NCI-H460 (cell line): ENCODE data around the gene GALNT1. TPM values are rescaled to one million over a fixed set of nuclear protein-coding genes. Genes with fewer than 3 reads are reported as not detected.

Experiments
- DNase-seq: peaks from one replicate; pipeline ENCODE4 v3.0.0-alpha.2; 2016; ENCODE audit warnings: low read depth; ENCODE audit errors: extremely low read depth
- total RNA-seq: library from RNA; depleted of rRNA; stranded (reverse); fragments of >200 nt; shearing (Covaris generic); gene quantifications from 2 replicates; pipeline ENCODE4 v1.2.3, GENCODE V29; 2014

Gene GALNT1
- total RNA-seq, 1 experiment from 2014 or later: 63.8 TPM

DNA sequence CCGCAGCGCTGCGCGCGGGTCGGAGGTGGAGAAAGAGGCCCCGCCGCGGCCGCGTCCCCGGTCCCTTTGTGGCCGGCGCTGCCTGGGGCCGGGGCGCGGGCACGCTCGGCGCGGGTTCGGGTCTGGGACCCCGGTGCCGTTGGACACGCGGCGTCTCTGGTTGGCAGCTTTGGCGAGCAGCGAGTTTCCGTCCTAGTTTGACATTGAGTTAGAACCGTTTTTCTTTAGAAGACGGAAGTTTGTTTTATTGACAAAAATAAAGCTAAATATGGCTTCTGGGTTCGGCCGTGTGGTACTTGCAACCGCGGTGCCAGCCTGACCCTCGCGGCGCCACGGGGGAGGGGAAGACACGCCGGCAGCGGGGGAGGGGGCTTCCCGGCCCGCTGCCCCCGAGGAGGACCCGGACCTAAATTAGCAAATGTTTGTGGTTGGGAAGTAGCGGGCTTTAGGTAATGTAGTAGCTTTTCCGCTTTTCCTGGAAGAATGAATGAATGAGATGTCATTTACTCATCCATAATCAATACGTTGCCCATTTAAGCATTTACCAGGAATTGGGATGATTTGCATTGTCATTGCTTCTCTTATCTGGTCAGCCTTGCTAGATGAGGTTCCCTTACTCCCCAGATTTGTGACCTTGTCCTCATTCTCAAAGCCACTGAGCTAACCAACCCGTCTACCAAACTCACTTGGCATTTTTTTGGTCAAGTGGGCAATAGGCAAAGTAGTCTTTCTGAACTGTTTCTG, 530 bp downstream of the GALNT1 start:
- DNase-seq: no peak

DNA sequence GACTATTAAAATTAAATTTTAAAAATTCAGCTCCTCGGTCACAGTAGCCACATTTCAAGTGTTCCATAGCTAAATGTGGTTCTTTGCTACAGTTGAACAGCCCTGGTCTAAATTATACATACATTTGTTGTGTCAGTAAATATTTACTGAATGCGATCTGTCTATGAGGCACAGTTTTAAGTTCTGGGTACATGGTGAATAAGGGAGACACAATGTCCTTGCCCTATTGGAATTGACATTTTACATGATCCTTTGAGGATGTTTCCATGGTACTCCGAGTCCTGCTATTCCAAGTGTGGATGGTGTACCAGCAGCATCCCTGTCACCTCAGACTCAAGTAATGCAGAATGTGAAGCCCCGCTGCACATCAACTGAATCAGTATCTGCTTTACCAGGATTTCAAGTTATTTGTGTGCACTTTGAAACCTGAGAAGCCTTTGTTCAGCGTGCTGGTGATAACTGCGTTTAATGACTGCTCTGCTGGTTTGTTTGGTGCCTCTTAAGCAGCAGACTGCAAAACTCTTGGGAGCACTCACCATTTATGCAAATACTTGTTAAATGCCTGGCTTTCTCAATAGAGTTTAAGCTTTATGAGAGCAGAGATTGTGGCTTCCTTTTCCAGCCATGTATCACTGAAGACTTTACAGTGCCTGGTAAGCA, 1.5 kb downstream of the GALNT1 start:
- DNase-seq: no peak

DNA sequence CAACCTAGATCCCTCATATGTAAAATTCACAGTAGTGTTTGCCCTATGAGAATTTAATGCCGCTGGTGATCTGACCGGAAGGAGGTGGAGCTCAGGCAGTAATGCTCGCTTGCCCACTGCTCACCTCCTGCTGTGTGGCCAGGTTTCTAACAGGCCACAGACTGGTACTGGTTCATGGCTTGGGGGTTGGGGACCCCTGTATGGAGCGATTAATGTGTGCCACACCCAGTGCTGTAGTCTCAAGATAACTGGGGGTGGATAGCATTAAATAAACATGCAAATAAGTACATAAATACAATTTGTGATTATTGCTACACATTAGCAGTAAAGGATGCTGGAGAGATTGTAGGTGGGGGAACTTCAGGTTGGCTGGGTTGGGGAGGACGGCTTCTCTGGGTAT, 3.2 kb downstream of the GALNT1 start:
- DNase-seq: no peak

DNA sequence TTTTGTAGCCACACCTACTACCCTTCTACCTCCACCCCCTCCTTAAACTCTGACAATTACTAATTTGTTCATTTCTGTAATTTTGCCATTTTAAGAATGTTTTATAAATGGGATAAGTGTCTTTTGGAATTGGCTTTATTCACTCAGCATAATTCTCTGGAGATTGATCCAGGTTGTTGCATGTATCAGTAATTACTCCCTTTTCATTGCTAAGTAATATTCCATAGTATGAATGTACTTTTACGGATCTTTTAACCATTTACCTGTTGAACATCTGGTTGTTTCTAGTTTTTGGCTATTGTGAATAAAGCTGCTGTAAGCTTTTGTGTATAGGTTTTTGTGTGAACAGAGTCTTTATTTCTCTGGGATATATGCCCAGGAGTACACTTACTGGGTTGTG, 4.1 kb downstream of the GALNT1 start:
- DNase-seq: no peak

DNA sequence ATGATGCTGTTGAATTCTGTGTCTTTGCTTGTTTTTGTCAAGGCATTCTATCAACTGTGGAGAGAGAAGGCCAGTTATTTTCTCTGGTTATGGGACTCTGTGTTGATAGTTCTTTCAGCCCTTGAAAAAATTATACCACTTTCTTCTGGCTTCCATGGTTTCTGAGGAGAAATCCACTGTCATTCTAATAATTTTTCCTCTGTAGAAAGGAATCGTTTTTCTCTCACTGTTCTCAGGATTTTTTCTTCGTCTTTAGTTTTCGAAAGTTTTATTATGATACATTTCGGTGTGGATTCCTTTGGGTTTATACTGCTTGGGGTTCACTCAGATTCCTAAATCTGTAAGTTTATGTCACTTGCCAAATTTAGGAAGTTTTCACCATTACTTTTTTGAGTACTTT, 6.6 kb downstream of the GALNT1 start:
- no peak for DNase-seq

DNA sequence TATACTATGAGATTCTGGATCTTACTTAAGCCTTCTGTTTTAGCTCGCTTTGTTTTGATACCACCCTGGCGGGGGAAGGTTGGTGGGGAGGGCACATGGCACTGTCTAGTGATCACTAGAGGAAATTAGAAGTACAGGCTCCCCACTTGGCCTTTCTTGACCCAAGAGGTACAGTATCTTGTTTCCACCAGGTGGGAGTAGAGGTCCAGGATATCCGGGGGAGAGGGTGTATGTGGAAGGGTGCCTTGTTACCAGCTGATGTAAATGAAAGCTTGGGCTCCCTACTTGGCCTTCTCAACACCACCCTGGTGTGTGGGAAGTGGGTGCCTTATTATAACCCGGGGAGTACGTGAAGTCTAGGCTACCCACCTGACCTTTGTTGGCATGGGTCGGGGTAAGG, 7.5 kb downstream of the GALNT1 start:
- DNase-seq: no peak

DNA sequence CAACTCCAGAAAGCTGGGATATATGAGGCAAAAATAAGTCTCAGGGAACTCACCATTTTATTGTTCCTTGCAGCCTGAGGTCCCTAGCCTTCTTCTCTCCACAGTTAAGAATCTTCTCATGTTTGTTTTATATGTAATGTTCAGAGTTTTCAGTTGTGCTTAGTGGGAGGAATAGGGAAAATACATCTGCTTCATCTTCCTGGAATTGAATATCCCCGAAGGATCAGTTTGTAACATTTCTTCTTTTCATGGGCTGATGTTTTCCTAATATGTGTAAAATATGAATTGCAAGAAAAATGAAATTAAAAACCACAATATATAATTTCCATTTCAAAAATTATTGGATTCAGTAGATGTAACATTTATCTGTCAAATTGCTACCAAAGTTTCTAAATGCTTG, 8.0 kb downstream of the GALNT1 start:
- no peak for DNase-seq

DNA sequence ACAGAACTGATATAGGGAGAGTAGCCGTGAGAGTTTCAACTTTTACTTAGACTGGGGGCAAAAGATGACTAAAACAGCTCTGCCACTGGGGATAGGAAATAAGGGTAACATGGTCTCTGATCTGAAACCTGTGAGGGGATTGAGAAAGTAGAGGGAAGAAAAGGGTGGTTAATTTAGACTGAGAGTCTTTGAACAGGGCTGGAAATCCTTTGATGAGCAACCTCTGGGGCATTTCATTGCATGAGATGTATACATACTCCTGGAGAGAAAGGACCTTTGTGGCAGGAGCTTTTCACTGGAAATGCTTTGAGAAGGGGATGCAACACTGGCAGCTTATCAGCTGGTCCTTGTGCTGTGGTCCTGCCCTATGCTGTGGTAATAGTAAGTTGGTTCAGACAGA, 9.4 kb downstream of the GALNT1 start:
- no peak for DNase-seq

DNA sequence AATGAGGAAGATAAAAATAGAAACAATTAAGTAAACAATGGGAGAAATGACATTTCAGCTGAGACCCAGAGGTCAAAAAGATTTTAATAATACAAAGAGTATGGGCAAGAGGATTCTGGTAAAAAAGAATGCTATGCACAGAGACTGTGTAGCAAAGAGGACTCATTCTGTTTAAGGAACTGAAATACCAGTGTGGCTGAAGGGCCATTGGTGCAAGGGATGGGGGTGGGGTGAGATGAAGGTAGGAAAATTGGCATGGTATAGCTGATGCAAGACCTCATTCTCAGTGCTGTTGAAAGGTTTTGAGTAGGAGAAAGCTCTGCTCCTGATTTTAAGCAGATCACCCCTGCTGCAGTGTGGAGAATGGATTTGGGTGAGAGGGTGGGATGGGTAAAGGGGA, 10.8 kb downstream of the GALNT1 start:
- no peak for DNase-seq

DNA sequence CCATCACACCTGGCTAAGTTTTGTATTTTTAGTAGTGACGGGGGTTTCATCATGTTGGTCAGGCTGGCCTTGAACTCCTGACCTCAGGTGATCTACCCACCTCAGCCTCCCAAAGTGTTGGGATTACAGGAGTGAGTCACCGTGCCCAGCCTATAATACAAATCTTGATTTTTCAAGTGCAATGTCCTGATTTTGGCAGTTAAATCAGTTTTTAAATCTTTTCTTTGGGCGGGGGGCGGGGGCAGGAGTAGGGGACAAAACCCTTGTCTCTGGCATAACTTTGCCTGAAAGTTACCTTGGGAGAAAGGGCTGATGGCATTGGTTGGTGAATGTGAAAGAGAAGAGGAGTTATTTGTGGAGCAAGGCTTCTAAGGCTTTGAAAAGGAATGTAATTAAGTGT, 12.3 kb downstream of the GALNT1 start:
- DNase-seq: no peak

DNA sequence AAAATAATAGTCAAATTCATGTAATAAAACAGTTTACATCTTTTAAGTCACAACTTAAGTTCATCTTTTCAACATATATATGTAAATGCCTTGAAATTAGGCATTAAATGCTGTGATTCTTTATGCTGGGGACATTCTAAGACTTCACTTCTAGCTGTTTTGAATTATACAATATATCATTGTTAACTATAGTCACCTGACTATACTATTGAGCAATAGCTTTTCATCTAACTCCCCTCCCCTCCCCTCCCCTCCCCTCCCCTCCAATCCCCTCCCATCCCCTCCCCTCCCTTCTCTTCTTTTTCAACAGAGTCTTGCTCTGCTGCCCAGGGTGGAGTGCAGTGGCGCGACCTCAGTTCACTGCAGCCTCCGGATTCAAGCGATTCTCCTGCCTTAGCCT, 16.2 kb downstream of the GALNT1 start:
- DNase-seq: no peak

GRCh38 chr18:35602193-35602820, 20.8 kb downstream of the GALNT1 start:
- DNase-seq: no peak

GRCh38 chr18:35603008-35603407, 21.5 kb downstream of the GALNT1 start:
- no peak for DNase-seq

GRCh38 chr18:35603528-35603927, 22.0 kb downstream of the GALNT1 start:
- no peak for DNase-seq

- no peak for DNase-seq
Observed at GRCh38 chr18:35604369-35604768, 22.8 kb downstream of the GALNT1 start.

DNA sequence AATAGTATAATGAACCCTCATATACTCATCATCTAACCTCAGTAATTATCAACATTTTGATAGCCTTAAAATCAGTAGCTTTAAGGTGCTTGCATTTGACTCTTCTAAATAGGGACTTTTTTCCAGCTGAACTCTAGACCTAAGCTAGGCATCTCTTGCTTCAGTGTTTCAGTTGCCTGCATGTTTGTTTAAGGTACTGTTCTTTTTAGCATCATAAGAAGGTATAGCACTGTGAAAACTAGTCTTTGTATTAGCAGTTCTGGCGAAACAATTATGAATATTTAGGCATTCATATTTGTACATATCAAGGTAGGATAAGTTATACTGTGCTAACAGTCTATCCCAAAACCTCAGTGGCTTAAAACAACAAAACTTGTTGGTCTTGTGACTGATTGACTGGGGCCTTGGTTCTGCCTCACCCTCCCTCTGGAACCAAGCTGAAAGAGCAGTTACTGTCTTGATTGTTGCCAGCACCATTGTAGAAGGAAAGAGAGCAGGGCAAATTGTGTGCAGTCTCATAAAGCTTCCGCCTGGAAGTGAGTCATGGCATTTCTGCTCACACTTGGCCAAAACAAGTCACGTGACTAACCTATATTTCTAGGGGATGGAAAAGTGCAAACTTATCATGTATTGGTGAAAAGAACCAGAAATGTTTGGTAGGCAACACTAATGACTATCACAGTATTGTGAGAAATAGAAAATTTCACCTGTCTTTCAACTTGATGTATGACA, 24.3 kb downstream of the GALNT1 start:
- no peak for DNase-seq

GRCh38 chr18:35609236-35609635, 27.7 kb downstream of the GALNT1 start:
- DNase-seq: no peak

DNA sequence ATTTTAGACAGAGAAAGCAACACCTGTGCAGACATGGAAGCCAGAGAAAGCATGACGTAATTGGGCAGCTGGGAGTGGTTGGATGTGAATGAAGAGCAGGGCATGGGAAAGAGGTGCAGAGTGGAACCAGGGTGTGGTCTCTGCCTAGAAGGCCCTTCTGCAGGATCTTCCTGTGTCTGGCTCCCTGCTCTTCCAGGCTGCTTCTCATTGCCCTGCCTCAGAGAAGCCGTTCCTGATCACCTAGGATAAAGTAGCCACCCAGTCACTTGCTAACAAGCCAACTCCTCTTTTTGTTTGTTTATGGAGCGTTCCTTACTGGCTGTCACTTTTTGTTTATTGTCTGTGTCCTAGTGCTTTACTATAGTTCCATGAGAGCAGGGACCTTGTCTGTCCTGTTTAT, 28.5 kb downstream of the GALNT1 start:
- no peak for DNase-seq

DNA sequence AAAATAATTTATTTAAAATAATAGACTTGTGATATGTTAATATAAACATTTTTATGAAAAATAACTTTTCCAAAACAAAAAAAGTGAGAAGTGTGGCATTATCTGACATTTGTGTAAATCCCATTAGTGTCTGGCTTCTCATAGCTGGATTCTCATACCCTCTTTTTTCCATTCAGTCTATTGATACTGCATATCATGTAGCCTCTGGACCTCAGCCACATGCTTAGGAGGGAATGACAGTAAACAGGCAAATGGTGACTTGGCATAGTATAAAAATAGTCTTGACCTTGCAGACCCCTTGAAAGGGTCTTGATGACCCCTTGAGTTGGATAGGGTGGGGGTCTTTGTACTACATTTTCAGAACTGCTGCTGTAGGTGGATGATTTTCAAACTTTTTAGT, 29.2 kb downstream of the GALNT1 start:
- no peak for DNase-seq

DNA sequence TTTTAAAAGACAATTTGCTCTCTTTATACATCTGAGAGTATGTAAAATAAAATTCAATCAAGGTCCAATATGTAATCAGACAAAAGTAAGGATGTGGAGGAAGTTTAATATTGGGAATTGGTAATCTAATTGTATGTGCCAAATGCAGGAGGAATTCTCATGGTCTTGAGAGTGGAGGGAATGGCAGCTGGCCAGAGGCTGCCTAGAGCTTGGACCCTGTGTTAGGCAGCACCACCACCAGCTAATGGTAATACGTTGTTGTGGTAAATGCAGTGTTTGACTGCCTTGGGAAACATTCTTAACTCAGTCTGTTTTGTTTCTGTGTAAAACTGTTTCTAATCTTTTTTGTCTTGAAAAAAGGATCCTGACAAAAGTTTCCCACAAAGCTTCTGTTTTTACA, 30.0 kb downstream of the GALNT1 start:
- DNase-seq: no peak

DNA sequence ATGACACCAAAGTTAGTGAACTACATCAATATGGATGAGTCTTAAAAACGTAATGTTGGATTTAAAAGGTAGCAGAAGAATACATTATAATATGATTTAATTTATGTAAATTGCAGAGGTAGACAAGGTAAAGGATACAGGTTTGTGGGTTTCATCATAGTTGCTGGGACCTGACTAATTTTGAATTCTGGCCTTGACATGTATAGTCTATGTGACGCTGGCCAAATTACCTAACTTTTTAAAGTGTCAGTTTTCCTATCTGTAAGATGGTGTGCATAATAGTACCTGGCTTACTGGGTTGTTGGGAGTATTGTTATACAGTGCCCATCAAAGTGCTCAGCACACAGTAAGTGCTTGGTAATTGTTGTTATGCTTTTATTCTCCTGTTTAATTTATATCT, 34.5 kb downstream of the GALNT1 start:
- no peak for DNase-seq
